GM21825 (cell line): ENCODE results near the gene OR52A1.
A peak's percentile ranks its signal among the peaks of the same experiment; 100 is the strongest.

ENCODE experiments used
- ATAC-seq: cut with Tn5 transposase; IDR thresholded peaks from one replicate; pipeline ENCODE4 v1.9.1; 2021; ENCODE audit warnings: mild to moderate bottlenecking, moderate library complexity; ENCODE audit not compliant: unreplicated experiment

OR52A1 gene

DNA sequence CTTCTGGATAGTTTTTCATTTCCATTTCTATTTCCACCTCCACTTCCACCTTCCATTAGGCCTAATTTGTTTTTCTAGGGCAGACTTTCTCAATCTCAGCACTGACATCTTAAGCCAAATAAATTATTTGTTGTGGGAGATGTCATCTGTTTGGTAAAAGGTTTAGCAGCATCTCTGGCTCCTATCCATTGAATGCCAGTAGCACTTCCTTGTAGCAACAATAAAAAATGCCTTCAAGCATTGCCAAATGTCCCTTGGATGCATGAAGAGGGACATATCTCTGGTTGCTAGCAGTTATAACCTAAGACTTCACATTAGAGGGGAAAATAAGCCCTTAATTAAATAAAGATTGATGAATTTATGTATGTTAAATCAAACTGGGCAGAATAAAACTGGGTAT lies 18.3 kb downstream of the OR52A1 start:
- ATAC-seq, result no peak

DNA sequence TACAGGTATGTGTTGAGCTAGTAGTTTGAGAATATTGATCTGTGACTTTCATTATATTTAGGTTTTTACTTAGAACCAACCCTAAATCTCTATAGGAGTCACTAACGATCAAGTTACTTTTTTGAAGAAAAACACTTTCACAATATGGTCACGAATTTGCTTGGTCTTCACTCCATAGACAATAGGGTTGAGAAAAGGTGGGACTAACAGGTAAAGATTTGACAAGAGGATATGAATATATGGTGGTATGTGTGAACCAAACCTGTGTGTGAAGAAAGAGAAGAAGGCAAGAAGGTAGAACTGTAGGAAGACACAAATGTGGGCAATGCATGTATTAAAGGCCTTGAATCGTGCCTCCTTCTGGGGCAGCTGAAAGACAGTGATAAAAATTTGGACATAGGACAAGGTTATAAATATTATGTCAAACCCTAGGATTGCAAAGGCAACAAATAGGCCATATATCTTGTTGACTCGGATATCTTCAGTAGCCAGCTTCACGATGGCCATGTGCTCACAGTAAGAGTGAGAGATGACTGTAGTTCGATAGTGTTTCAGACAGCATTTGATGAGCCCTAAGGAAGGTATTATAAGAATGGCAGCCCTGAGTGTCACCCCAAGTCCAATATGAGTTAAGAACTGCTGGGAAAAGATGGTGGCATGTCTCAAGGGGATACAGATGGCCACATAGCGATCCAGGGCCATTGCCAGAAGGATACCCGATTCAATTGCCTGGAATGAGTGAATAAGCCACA lies 22.8 kb downstream of the OR52A1 start:
- ATAC-seq, result no peak

DNA sequence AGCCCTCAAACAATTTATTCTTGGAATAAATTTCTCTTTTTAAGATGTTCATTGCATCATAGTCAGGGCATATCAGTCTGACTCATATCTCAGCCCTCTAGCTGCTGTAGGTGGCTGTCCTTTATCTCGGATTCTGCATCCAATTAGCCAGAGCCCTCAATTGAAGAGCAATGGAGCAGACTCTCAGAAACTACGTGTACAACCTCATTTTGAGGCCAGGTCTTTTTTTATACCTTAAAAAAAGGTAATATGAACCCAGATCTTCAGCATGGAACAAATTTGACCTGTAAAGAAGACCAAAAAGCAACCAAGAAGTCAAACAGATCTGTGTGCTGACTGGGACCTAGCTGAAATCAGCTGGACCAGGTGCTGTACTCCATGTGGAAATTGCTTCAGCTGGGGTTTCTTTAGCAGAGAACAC lies 25.1 kb downstream of the OR52A1 start:
- ATAC-seq, result no peak

DNA sequence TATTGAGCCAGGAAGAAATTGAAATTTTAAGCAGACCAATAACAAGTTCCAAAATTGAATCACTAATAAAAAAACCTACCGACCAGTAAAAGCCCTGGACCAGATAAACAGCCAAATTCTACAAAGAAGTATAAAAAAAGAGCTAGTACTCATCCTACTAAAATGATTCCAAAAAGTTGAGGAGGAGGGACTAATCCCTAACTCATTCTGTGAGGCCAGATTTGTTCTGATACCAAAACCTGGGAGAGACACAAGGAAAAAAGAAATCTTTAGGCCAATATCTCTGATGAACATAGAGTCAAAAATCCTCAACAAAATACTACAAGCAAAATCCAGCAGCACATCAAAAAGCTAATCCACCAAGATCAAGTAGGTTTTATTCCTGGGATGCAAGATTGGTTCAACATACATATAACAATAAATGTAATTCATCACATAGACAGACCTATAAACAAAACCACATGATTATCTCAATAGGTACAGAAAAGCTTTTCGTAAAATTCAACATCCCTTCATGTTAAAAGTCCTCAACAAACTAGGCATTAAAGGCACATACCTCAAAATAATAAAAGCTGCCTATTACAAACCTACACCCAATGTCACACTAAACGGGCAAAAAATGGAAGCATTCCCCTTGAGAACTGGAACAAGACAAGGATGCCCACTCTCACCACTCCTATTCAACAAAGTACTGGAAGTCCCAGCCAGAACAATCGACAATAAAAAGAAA lies 29.5 kb downstream of the OR52A1 start:
- no peak for ATAC-seq

DNA sequence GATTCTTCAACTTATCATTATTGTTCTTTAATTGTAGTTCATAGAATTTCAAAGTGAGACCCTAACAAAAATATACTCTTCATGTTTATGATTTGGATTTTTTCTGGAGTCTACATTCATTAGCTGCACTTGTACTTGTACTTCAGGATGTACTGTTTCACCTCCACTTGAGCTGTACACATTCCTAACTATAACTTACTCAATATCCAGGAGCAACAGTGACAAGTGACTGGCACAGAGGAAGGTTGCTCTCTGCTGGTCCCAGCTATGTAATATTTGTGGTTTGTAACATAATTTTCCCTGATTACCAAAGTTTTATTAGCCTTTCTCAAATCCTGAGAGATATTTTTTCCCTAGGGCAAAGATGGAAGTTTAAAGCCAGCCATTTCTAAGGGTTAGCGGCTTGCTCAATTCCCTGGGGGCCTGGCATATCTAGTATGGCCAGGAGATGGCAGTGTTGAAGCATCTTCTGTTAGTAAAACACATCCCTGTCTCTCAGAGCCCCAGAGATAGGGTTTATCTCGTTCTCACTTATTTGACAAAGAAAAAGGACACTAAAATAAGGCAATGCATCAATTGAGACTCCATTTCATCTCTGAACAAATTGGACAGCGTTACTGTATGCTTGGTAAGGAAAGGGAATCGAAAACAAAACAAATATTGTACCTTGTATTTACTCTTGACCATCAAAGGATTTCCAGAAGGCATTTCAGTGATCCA lies 30.6 kb downstream of the OR52A1 start:
- peak; percentile 79 for ATAC-seq

DNA sequence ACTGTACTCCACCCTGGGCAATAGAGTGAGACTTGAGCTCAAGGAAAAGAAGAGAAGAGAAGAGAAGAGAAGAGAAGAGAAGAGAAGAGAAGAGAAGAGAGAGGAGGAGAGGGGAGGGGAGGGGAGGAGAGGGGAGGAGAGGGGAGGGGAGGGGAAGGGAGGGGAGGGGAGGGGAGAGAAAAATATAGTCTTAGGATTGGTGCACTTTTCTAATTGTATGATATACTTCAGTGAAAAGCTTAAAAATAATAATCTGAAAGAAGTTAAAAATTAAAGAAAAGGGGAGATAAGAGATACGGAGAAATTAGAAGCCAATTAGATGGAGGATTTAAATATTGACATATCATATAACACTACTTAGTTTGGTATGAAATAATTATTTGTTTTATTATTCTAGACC lies 35.7 kb downstream of the OR52A1 start:
- ATAC-seq, result no peak

DNA sequence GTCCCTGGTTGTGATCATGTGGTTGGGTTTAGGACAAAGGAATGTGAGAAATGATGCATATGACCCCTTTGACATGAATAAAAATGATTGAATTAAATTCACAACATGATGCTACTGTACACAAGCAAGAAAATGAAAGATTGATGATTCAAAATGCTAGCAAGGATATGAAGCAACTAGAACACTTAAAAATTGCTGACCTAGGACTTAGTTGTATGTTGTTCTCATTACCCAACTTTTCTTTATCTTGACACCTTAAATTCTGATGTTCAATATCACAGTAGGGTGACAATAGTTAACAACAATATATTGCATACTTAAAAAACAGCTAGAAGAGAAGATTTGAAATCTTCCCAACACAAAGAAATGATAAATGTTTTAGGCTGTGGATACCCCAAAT lies 37.0 kb downstream of the OR52A1 start:
- no peak for ATAC-seq

DNA sequence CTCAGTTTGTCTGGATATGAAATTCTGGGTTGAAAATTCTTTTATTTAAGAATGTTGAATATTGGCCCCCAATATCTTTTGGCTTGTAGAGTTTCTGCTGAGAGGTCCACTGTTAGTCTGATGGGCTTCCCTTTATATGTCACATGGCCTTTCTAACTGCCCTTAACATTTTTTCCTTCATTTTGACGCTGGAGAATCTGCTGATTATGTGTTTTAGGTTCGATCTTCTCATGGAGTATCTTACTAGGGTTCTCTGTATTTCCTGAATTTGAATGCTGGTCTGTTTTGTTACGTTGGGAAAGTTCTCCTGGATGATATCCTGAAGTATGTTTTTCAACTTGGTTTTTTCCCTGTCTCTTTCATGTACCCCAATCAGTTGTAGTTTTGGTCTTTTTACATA lies 39.2 kb downstream of the OR52A1 start:
- ATAC-seq, result no peak

DNA sequence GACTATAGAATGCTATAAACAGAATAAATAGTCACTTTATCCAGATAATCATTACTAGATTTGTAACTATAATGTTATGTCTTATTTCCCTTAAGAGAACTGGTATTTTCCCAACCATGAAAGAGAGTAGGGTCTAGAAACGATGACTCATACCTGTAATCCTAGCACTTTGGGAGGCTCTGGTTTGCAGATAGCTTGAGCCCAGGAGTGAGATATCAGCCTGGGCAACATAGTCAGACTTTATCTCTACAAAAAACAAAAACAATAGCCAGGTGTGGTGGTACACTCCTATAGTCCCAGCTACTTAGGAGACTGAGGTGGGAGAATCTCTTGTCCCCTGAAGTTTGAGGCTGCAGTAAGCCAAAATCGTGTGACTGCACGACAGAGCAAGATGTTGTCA lies 47.3 kb downstream of the OR52A1 start:
- no peak for ATAC-seq

DNA sequence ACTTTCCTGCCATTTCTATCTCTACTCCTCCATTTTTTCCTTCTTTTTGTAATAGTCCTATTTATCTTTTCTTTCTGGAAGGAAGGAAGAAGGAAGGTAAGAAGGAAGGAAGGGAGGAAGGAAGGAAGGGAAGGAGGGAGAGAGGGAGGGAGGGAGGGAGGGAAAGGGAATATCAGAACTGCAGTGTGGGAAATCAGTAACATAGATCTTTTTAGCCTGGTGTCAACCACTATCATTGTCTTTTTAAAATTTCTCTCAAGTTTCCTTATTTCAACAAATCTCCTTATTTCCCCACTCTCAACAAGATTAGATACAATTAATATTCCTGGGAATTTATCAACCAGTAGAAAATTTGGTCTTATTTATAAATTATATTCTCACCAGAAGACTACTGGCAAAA lies 51.5 kb downstream of the OR52A1 start:
- no peak for ATAC-seq

DNA sequence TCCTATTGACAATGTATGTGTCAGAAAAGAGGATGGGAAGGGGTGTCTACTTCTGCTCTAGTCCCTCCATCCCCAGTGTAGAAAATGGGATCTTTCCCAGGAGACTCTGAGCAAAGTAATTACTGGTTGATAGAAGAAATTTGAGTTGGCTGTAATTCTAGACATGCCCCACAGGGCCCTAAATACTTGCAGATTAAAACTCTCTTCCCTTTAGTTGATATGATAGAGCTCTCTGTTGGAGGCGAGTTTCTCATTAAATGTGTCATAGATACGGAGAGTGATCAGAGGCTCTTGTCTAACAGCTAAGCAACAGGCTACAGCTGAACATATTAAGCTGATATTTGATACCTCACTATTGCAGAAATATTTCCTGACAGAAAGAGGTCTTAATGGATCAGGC lies 52.3 kb downstream of the OR52A1 start:
- no peak for ATAC-seq

DNA sequence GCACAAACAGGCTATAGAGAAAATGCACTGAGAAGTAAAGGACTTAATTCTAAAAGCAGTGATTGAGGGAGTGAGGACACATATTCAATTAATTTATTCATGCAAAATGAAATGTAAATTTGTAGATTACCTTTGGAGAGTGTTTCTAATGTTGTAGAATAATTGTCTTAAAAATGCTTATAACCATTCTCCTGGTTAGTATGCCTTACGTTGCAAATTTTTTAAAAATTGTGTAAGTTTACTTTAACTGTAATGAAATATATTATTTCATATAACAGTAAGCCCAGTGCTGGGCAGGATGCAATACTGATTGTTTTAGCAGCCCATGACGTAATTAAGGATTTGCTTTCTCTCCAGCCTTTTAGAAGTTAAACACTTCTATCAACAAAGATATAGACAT lies 58.5 kb downstream of the OR52A1 start:
- no peak for ATAC-seq
